ENCODE data around the gene ZWILCH. TPM values are rescaled to one million over a fixed set of nuclear protein-coding genes. Genes with fewer than 3 reads are reported as not detected.

The ZWILCH gene
- total and polyA plus RNA-seq, 2 experiments from 2014 or later, result 7.5 to 15.7 TPM

GRCh38 chr15:66573348-66573718 lies 68.2 kb downstream of the ZWILCH start:
- no peaks in the 10 kb centered on the region for H3K4me1 ChIP-seq (ENCODE audit: low read depth)
- TF ChIP-seq CTCF (IDR thresholded peaks at IDR 0.05; ENCODE audit: low read depth, low read length), result no peak
- no peak overlapping the region for H3K27ac ChIP-seq
- H3K9me3 ChIP-seq (ENCODE audit: low read depth), result no peaks in the 10 kb centered on the region
- H3K4me3 ChIP-seq, result no peak overlapping the region
- H3K27me3 ChIP-seq, result no peaks in the 10 kb centered on the region
- DNase-seq (ENCODE audit: low read depth in 1 of 2, low spot score in 1 of 2), result no peak
- no peaks in the 10 kb centered on the region for H3K36me3 ChIP-seq

GRCh38 chr15:66573719-66574595 lies 68.8 kb downstream of the ZWILCH start:
- H3K36me3 ChIP-seq, result no peaks in the 10 kb centered on the region
- H3K27ac ChIP-seq, result no peak overlapping the region
- no peak overlapping the region for H3K4me3 ChIP-seq
- no peaks in the 10 kb centered on the region for H3K27me3 ChIP-seq
- no peaks in the 10 kb centered on the region for H3K4me1 ChIP-seq (ENCODE audit: low read depth)
- TF ChIP-seq CTCF (IDR thresholded peaks at IDR 0.05; ENCODE audit: low read depth, low read length), result no peak
- no peaks in the 10 kb centered on the region for H3K9me3 ChIP-seq (ENCODE audit: low read depth)
- peak in 1 of 2 donors; percentile 68 for DNase-seq (ENCODE audit: low read depth in 1 of 2, low spot score in 1 of 2)

GRCh38 chr15:66574596-66574950 lies 69.4 kb downstream of the ZWILCH start:
- H3K4me3 ChIP-seq, result no peak overlapping the region
- DNase-seq (ENCODE audit: low read depth in 1 of 2, low spot score in 1 of 2), result no peak
- H3K27me3 ChIP-seq, result no peaks in the 10 kb centered on the region
- H3K4me1 ChIP-seq (ENCODE audit: low read depth), result no peaks in the 10 kb centered on the region
- H3K36me3 ChIP-seq, result no peaks in the 10 kb centered on the region
- TF ChIP-seq CTCF (IDR thresholded peaks at IDR 0.05; ENCODE audit: low read depth, low read length), result no peak
- H3K9me3 ChIP-seq (ENCODE audit: low read depth), result no peaks in the 10 kb centered on the region
- no peak overlapping the region for H3K27ac ChIP-seq

- H3K27me3 ChIP-seq, result no peaks in the 10 kb centered on the region
- H3K4me1 ChIP-seq (ENCODE audit: low read depth), result no peaks in the 10 kb centered on the region
- no peak overlapping the region for H3K4me3 ChIP-seq
- peak in 1 of 2 donors; percentile 76 for DNase-seq (ENCODE audit: low read depth in 1 of 2, low spot score in 1 of 2)
- H3K36me3 ChIP-seq, result no peaks in the 10 kb centered on the region
- H3K27ac ChIP-seq, result no peak overlapping the region
- H3K9me3 ChIP-seq (ENCODE audit: low read depth), result no peaks in the 10 kb centered on the region
- TF ChIP-seq CTCF (IDR thresholded peaks at IDR 0.05; ENCODE audit: low read depth, low read length), result no peak
These were observed 73.3 kb downstream of the ZWILCH start for GRCh38 chr15:66578286-66578875.

GRCh38 chr15:66580643-66581042 lies 75.5 kb downstream of the ZWILCH start:
- no peak for TF ChIP-seq CTCF (IDR thresholded peaks at IDR 0.05; ENCODE audit: low read depth, low read length)
- DNase-seq (ENCODE audit: low read depth in 1 of 2, low spot score in 1 of 2), result peak in 1 of 2 donors; percentile 60
- no peaks in the 10 kb centered on the region for H3K4me1 ChIP-seq (ENCODE audit: low read depth)
- H3K27ac ChIP-seq, result no peak overlapping the region
- H3K9me3 ChIP-seq (ENCODE audit: low read depth), result no peaks in the 10 kb centered on the region
- no peaks in the 10 kb centered on the region for H3K36me3 ChIP-seq
- no peaks in the 10 kb centered on the region for H3K27me3 ChIP-seq
- no peak overlapping the region for H3K4me3 ChIP-seq
